ENCODE data around the gene VPS37C.
"Not testable (repeated sequence)": the region's sequence is repeated elsewhere in the genome, so short reads cannot be mapped to it uniquely, and the experiment has no call there.

VPS37C gene

DNA sequence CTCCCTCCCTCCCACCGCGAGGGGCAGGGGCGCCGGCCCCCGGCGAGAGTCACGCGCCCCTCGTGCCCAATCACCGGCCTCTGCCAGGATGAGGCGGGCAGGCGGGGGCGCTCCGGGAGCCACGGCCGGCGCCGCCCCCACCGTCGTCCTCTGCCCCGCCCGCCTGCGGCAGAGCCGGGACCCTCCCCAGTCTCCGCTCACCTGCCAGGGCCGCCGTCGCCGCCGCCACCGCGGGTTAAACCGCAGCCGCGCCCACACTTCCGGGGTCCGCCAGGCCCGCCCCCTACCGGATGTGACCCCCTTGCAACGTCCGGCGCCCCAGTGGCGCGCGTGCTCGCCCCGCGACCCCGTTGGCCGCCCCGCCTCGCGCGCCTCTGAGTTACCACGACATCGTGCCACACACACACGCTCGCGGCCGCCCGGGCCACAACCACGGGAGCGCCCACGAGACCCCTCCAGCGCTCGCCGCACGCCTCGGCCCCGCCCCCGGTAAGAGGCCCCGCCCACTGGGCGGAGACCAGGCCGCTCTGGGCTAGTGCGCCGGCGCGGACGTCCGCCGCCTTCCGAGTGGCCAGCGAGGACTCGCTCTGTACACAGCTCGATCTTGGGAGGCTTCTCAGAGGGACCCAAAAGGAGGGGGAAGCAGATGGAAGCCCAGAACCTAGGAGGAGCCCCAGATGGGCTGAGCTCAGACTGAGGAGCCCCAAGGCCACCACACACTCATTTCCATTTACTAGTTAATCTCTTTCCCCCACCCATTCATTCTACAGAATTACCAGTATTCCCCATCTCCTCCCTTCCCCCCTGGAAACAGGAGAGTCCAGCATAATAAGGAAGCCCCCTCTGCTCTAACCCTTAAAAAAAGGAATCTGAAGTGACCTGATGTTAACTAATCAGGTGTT is at the start of gene VPS37C:
Gene VPS37C, minus strand, starts transcription at position 237 of the 902 bp plus-strand sequence. CDS start 22,597 bp downstream, outside the sequence.
- TF ChIP-seq, protein P1, sequence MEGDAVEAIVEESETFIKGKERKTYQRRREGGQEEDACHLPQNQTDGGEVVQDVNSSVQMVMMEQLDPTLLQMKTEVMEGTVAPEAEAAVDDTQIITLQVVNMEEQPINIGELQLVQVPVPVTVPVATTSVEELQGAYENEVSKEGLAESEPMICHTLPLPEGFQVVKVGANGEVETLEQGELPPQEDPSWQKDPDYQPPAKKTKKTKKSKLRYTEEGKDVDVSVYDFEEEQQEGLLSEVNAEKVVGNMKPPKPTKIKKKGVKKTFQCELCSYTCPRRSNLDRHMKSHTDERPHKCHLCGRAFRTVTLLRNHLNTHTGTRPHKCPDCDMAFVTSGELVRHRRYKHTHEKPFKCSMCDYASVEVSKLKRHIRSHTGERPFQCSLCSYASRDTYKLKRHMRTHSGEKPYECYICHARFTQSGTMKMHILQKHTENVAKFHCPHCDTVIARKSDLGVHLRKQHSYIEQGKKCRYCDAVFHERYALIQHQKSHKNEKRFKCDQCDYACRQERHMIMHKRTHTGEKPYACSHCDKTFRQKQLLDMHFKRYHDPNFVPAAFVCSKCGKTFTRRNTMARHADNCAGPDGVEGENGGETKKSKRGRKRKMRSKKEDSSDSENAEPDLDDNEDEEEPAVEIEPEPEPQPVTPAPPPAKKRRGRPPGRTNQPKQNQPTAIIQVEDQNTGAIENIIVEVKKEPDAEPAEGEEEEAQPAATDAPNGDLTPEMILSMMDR (IDR thresholded peaks at IDR 0.05; ENCODE audit: borderline replicate concordance, insufficient read depth, low read depth, low read length) = no peak
- peak within 1 kb of the TSS; percentile 64 for H3K4me3 ChIP-seq (ENCODE audit: low read depth, low read length)

DNA sequence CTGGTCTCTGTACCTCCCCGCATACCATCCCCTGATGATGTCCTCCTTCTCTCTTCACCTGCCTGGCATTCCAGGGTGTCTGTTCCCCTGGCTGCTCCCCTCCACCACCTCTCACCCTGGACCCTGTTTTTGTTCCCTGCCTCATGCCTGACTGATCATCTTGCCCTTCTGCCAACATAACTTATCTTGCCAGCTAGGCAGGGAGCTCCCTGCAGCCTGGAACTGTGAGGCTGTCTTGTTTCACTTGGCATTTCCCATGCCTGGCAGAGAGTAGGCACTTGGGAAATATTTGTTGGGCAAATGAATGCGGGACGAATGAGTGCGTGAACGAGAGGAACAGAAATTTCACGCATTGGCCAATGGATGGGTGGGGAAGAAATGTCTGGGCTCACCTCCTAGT is 49.4 kb upstream of the VPS37C start:
- not testable (repeated sequence) for H3K4me3 ChIP-seq (ENCODE audit: low read depth, low read length)

DNA sequence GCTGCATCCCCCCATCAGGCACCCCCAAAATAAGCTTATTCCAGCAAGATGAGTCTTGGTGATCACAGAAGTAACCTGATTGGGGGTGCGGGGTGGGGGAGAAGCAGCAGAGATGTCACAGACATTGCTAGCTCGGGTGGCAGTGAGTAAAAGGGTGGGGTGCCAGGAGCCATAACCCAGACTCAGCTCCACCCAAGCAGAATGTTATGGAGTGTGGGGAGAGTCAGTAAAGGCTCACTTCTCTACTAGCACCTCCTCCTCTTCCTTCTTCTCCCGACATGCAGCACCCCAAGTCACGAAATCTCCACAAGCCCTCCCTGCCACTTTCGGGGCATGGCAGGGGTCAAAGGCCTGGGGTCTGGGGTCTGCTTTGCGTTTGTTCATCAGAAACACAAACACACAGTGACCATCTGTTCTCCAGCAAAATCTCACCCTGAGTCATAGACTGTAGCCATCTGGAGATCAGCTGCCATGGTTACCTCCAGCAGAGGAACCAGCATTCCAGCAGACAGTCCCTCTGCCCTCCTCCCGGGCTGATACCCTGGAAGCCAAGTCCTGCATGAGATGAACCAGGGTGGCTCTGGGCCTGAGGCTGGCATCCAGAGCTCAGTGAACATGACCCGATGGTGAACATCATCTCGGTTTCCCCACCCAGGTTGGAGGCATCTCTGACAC is 46.5 kb upstream of the VPS37C start:
- not testable (repeated sequence) for H3K4me3 ChIP-seq (ENCODE audit: low read depth, low read length)

DNA sequence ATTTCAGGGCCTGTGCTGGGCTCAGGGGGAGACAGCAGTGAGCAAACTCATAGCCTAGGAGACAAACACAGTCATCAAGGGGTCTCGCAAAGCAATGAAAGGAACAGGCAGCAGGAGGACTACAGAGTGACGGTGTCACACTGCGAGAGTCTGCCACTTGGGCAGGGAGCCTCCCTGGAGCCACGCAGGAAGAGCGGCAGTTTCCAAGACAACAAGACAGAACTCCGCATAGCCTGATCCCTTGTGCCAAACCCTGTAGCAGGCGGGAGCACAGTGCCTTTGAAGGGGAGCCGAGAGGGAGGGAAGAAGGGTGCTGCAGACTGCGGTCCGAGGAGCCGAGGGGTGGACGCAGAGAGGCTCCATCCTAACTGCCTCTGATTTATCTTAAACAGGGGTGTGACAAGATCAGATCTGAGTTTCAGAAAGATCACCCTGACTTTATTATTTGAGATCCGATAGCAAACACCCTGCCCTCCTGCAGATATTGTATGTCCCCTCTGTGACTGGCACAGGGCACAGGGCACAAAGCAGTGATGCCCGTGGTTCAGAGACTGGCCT is 43.4 kb upstream of the VPS37C start:
- H3K4me3 ChIP-seq (ENCODE audit: low read depth, low read length) = not testable (repeated sequence)

DNA sequence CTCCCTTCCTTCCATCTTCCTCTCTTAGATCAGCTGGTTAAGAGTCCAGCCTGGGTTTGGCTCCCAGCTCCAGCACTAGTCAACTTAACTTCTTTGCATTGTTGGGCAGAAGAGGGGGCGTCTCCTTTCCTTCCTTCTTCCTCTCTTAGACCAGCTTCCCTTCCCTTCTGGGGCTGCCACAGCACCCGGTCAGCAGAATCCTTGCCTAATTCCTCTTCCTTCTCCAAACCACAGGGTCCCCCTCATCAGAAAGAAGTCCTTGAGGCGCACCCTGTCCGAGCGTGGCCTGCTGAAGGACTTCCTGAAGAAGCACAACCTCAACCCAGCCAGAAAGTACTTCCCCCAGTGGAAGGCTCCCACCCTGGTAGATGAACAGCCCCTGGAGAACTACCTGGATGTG is 42.6 kb upstream of the VPS37C start:
- H3K4me3 ChIP-seq (ENCODE audit: low read depth, low read length) = not testable (repeated sequence)

DNA sequence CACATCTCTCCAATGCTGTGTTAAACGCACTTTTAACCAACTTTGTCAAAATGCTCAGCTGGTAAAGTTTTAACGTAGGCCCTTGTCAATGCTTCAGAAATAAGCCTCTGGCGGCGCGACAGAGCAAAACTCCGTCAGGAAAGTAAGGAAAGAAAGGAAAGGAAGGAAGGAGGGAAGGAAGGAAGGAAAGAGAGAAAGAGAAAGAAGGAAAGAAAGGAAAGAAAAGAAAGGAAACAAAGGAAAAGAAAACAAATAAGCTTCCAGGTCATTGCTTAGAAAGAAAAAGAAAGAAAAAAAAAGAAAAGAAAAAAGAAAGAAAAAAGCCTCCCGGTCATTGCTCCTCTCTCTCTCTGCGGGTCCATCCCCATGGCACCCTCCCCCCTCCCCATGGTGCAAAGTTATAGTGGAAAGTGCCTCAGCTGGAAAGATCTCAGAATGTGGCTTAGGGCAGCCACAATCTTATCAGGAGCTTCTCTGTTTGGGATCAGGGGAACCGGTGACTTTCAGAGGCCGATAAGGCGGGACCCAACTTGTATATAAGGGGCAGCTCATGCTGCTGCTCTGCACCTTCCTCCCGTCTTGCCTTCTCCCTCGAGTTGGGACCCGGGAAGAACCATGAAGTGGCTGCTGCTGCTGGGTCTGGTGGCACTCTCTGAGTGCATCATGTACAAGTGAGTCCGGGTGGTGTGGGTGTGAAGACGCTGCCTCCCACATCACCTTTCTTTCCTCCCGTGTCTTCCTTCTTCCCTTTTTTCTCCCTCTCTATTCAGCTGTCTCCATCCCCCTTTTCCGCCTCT is 41.9 kb upstream of the VPS37C start, which contains the start of gene PGA3:
Gene PGA3, plus strand, starts transcription at position 566 of the 797 bp plus-strand sequence. Its CDS starts 50 bp downstream, at position 616.
- H3K4me3 ChIP-seq (ENCODE audit: low read depth, low read length) = not testable (repeated sequence)

DNA sequence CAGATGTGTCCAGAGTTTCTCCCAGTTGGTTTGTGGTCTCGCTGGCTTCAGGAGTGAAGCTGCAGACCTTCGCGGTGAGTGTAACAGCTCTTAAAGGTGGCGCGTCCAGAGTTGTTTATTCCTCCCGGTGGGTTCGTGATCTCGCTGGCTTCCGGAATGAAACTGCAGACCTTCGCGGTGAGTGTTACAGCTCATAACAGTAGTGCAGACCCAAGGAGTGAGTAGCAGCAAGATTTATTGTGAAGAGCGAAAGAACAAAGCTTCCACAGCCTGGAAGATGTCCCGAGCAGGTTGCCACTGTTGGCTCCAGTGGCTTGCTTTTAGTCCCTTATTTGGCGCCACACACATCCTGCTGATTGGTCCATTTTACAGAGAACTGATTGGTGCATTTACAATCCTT is 40.2 kb upstream of the VPS37C start:
- TF ChIP-seq, protein P1 (IDR thresholded peaks at IDR 0.05; ENCODE audit: borderline replicate concordance, insufficient read depth, low read depth, low read length) = no peak
- no peak overlapping the region for H3K4me3 ChIP-seq (ENCODE audit: low read depth, low read length)

DNA sequence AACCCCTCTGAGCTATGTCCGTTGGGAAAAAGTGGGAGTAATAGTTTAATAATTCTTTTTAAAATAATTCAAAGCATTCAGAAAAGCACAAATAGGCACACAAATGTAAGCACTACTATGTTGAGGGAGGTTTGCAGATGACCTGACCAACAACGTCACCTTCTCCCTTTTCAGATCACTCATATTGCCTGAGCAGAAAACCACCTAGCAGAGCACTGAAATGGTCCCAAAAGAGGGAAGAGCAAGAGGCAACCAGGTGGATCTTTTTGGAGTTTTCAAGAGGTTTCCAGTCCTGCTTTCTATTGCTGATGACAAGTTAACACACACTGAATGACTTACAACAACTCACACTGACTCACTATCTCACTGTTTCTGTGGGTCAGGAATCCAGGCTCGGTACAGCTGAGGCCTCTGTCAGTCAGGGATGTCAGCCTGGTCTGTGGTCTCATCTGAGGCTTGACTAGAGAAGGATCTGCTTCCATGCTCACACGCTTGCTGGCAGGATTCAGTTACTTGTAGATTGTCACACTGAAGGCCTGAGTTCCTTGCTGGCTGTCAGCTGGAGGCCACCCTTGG is 37.8 kb upstream of the VPS37C start:
- H3K4me3 ChIP-seq (ENCODE audit: low read depth, low read length) = no peak overlapping the region
- TF ChIP-seq, protein P1 (IDR thresholded peaks at IDR 0.05; ENCODE audit: borderline replicate concordance, insufficient read depth, low read depth, low read length) = no peak

DNA sequence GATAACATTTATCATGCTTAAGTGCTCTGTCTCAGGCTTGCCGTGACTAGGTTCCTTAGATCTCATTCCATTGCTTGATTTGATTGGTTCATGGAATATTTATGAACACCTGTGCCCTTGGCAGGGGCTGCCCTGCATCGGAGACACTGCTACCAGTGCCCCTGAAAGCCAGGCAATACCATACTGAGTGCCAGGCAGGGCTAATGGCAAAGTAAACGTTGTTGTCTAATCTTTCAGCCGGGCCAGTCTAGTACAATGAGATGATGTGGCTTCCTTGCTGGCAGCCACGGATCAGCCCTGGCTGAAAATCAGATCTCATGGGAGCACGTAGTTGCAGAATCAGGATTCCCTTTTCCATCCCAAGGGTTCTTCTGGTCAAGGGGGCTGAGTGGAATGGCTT is 37.1 kb upstream of the VPS37C start:
- H3K4me3 ChIP-seq (ENCODE audit: low read depth, low read length) = no peak overlapping the region
- TF ChIP-seq, protein P1 (IDR thresholded peaks at IDR 0.05; ENCODE audit: borderline replicate concordance, insufficient read depth, low read depth, low read length) = no peak
